SK-N-MC (cell line): ENCODE measurements around the gene BTNL9.

Source experiments
- EZH2 ChIP-seq: fragments of 200-600 bp; sonication (generic); IDR thresholded peaks from one replicate; pipeline ENCODE4 v1.6.1; 2017; ENCODE audit warnings: antibody characterized with exemption
- POLR2AphosphoS5 ChIP-seq: IDR thresholded peaks from 2 replicates; pipeline ENCODE4 v1.6.1; 2012; ENCODE audit warnings: mild to moderate bottlenecking, low read depth, low read length, borderline replicate concordance

DNA sequence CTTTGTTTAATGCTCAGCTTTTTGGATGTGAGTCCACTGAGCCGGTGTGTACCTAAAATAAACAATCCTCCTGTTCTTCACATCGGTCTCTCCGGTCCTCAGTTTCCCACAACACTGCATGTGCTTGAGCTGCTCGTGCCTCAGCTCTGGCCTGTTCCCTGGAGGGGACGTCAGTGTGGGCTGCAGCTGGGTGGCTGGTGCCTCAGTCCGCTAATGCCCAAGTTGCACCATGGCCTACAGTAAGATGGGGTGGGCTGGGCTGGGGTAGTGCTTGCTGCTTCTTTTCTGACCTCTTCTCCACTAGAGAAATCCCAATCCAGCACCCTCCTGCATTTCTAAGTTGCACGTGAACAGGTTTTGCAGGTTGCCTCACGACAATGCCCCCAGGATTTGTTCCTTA, 595 bp upstream of the BTNL9 start:
- no peak for TF ChIP-seq POLR2AphosphoS5
- no peak for TF ChIP-seq EZH2
